GM06990 (cell line): ENCODE measurements around the gene DST.

Experiments used
- DNase-seq: peaks from one replicate; pipeline ENCODE4 v3.0.0-alpha.2; 2011; ENCODE audit not compliant: insufficient read length; ENCODE audit errors: extremely low read depth
- H3K27me3 ChIP-seq: replicated peaks from 2 replicates; pipeline ENCODE4 v1.6.0; 2011; ENCODE audit warnings: low read length; ENCODE audit not compliant: control insufficient read depth, insufficient read depth
- H3K36me3 ChIP-seq: 2 replicates; pipeline ENCODE4 v1.5.1; 2011; ENCODE audit warnings: low read length; ENCODE audit not compliant: control insufficient read depth, insufficient read depth
- H3K4me3 ChIP-seq: replicated peaks from 2 replicates; pipeline ENCODE4 v1.5.1; 2011; ENCODE audit warnings: low read depth, mild to moderate bottlenecking, control low read depth, low read length
- TF ChIP-seq, protein P1 (sequence below): IDR thresholded peaks from 2 replicates; pipeline ENCODE4 v1.5.1; 2011; ENCODE audit warnings: low read length, control low read depth, mild to moderate bottlenecking, inconsistent platforms; ENCODE audit not compliant: insufficient read depth, poor library complexity, severe bottlenecking

DST gene

DNA sequence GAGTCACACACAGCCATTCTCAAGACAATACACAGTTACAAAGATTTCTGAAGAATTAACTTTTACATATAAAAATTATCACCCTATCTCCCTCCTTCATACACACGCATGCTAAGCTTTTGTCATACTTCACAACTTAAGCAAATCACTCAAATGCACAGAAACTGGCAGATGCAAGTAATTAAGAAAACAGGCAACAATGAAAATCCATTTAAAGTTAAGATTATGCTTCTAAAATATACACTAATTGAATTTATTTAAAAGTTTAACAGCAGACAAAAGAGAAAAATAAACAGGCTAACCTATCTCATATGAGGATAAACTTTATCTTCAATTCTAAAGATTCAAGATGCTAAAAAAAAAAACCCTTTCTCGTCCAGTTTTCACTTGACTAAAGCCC is 68.4 kb downstream of the DST start:
- Histone ChIP-seq H3K36me3 (no peaks in the 10 kb centered on the region; the same call in none of the 2 replicates), H3K4me3 (no peak overlapping the region), H3K27me3 (no peaks in the 10 kb centered on the region)
- TF ChIP-seq, protein P1, sequence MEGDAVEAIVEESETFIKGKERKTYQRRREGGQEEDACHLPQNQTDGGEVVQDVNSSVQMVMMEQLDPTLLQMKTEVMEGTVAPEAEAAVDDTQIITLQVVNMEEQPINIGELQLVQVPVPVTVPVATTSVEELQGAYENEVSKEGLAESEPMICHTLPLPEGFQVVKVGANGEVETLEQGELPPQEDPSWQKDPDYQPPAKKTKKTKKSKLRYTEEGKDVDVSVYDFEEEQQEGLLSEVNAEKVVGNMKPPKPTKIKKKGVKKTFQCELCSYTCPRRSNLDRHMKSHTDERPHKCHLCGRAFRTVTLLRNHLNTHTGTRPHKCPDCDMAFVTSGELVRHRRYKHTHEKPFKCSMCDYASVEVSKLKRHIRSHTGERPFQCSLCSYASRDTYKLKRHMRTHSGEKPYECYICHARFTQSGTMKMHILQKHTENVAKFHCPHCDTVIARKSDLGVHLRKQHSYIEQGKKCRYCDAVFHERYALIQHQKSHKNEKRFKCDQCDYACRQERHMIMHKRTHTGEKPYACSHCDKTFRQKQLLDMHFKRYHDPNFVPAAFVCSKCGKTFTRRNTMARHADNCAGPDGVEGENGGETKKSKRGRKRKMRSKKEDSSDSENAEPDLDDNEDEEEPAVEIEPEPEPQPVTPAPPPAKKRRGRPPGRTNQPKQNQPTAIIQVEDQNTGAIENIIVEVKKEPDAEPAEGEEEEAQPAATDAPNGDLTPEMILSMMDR: no peak
- DNase-seq: no peak

DNA sequence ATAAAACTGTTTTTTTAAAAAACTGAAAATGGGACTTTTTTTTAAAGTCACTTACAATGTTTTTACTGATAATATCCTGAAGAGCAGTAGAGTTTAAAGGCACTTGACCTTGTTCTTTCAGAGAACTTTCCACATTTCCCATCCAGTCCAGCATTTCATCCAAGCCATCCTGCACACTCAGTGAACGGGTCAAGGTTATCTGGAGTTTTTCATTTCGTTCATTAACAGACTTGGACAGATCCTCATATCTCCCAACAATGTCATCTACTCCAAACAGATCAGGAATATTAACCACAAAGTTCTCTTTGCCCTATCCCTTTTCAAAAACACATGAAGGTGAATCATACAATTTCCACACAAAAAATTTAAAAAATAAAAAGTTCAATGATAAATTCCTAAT is 69.1 kb downstream of the DST start:
- Histone ChIP-seq H3K36me3 (no peaks in the 10 kb centered on the region; the same call in none of the 2 replicates), H3K4me3 (no peak overlapping the region), H3K27me3 (no peaks in the 10 kb centered on the region)
- DNase-seq: no peak
- TF ChIP-seq, protein P1: no peak

DNA sequence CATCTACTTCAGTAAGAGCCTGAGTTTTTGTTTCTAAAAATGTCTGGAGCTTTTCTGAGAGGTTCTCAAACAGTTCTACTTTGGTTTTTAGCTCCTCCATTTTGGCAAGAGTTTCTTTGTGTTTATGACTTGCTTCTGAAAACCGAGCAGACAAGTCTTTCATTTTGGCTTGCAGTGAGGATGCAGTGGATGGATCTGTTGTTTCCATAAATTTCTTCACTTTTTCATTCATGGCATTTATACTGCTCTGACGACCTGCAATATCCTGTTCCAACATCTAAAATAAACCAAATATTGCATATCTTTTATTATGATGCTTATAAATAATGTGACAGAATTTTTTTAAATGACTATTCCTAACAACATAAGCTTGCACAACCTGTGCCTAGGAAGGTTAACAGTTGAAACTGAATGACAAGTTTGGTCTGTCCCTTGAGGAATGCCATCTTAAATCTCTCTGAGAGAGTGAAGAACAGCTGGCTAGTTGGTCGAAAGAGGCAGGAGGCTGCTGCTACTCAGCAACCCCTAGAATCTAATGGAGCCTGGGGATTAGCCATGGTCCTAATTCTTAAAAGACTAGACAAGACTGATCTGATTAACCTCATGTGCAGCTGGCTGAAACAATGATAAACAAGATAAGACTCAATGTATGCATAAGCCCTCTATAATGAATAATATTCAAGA is 69.8 kb downstream of the DST start:
- no peak for DNase-seq
- Histone ChIP-seq H3K4me3 (no peak overlapping the region), H3K36me3 (no peaks in the 10 kb centered on the region; the same call in none of the 2 replicates), H3K27me3 (no peaks in the 10 kb centered on the region)
- TF ChIP-seq, protein P1: no peak

DNA sequence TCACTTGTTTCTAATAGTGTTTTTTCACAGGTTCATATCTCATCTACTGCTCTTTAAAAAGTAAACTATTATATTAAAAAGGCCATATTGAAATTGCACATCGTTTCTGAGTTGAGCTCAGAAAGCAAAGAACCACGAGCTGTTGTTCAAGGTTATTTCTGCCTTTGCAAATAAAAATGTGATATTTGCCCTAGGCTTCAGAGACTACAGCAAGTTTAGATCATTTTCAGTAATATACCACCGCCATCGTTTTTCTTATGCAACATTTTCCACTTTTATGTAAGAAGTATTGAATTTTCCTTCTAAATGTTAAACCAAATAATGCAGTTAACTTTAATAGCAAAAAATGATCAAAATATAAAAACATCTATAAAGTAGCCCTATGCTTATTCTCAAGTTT is 71.1 kb downstream of the DST start:
- TF ChIP-seq, protein P1: no peak
- Histone ChIP-seq H3K4me3 (no peak overlapping the region), H3K27me3 (no peaks in the 10 kb centered on the region), H3K36me3 (no peaks in the 10 kb centered on the region; the same call in none of the 2 replicates)
- no peak for DNase-seq

DNA sequence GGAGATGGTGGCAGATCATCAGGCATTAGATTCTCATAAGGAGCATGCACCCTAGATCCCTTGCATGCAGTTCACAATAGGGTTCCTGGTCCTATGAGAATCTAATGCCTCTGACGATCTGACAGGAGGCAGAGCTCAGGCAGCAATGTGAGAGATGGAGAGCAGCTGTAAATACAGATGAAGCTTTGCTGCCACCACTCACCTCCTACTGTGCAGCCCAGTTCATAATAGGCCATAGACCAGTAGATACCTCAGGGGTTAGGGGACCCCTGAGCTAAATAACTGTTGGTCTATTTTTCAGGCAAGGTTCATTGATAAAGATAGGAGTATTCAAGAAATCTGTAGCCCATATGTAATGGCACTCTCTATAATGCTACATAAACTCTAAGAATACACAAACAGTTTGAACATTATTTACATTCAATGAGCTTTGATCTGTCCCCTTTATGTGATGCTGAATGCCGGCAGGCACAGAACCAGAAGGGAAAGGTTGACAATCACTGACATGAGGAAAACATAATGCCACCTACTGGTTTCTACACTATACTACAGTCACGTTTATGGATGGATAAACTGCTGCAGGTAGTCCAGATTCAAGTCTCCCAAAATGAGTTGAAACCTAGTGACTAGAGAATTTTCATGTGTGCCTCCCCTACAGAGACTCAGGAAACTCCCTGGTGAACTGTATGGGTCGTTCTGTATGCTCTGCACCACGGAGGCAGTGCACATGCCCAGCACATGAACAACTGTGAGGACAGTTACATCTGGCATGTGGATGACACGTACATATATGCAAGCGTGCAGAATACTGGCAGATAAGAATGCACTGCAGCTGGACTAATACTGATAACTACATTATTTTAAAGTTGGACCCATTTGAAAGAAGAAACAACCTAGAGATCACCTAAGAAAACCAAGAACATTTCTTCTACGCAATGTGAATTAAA is 72.0 kb downstream of the DST start:
- Histone ChIP-seq H3K4me3 (no peak overlapping the region), H3K36me3 (peaks cover 2% of the 10 kb centered on the region), H3K27me3 (no peaks in the 10 kb centered on the region)
- DNase-seq: no peak
- TF ChIP-seq, protein P1: peak; percentile 55
